HepG2 (cell line): ENCODE measurements around the gene TMEM14C.

Experiments
- CHD2 ChIP-seq: IDR thresholded peaks from 2 replicates; pipeline ENCODE4 v1.6.1; 2011; ENCODE audit warnings: low read depth, low read length, improper control_type of control experiment
- FOXK1 ChIP-seq: sonication (generic); formaldehyde crosslinking; IDR thresholded peaks from 2 replicates; pipeline ENCODE4 v1.4.0; 2020; ENCODE audit warnings: low read depth, missing genetic modification reagents, borderline replicate concordance
- FOXM1 ChIP-seq: sonication (generic); formaldehyde crosslinking; IDR thresholded peaks from 2 replicates; pipeline ENCODE4 v1.5.0; 2020; ENCODE audit warnings: missing genetic modification reagents
- HMG20A ChIP-seq: IDR thresholded peaks from 2 replicates; pipeline ENCODE4 v1.6.1; 2016; ENCODE audit warnings: borderline replicate concordance
- KDM1A ChIP-seq: IDR thresholded peaks from 2 replicates; pipeline ENCODE4 v1.6.1; 2016; ENCODE audit warnings: missing compliant biosample characterization
- MTA3 ChIP-seq: sonication (generic); formaldehyde crosslinking; IDR thresholded peaks from 2 replicates; pipeline ENCODE4 v1.4.0; 2020; ENCODE audit warnings: missing genetic modification reagents
- NCOA1 ChIP-seq: sonication (generic); formaldehyde crosslinking; IDR thresholded peaks from 2 replicates; pipeline ENCODE4 v1.9.0; 2021; ENCODE audit warnings: missing genetic modification reagents
- RFX3 ChIP-seq: IDR thresholded peaks from 2 replicates; pipeline ENCODE4 v1.6.1; 2016; ENCODE audit warnings: missing biosample characterization, missing genetic modification reagents
- SIN3A ChIP-seq: IDR thresholded peaks from 2 replicates; pipeline ENCODE4 v1.6.1; 2011; ENCODE audit warnings: low read depth, mild to moderate bottlenecking, control low read depth, low read length, borderline replicate concordance
- ZNF746 ChIP-seq: sonication (generic); formaldehyde crosslinking; IDR thresholded peaks from 2 replicates; pipeline ENCODE4 v1.8.0; 2022; ENCODE audit warnings: mild to moderate bottlenecking, missing genetic modification reagents
- ZSCAN20 ChIP-seq: sonication (generic); formaldehyde crosslinking; IDR thresholded peaks from 2 replicates; pipeline ENCODE4 v1.4.0; 2020; ENCODE audit warnings: missing genetic modification reagents, mild to moderate bottlenecking, borderline replicate concordance
- TF ChIP-seq, protein P1 (sequence below): IDR thresholded peaks from 2 replicates; pipeline ENCODE4 v1.6.1; 2016; ENCODE audit warnings: low read depth, borderline replicate concordance
- TF ChIP-seq, protein P2 (sequence below): sonication (generic); formaldehyde crosslinking; IDR thresholded peaks from 2 replicates; pipeline ENCODE4 v1.5.0; 2020; ENCODE audit warnings: missing genetic modification reagents
- TF ChIP-seq, protein P3 (sequence below): sonication (generic); formaldehyde crosslinking; IDR thresholded peaks from 2 replicates; pipeline ENCODE4 v1.5.0; 2020; ENCODE audit warnings: mild to moderate bottlenecking, missing genetic modification reagents, moderate library complexity

DNA sequence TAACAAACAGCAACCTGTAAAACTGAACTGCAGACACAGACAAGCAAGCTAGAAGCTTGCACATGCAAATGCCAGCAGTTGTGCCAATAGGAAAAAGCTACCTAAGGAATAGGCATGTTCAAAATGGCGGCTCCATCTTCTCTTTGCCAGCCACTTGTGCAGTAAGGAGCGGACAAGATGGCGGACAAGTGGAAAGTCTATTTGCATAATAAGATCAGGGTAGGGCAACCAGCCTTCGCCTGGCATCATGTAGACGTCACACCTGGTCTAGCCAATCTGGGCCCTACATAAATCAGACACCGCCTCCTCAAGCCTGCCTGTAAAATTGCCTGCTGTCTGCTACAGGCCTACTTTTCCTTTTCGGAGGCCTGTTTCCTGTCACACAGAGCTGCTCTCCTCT lies 46.5 kb upstream of the TMEM14C start:
- TF ChIP-seq FOXM1 (CRISPR knock-in tag) = no peak
- TF ChIP-seq KDM1A (CRISPR knock-in tag) = no peak
- no peak for TF ChIP-seq MTA3 (CRISPR knock-in tag)
- TF ChIP-seq, protein P1, sequence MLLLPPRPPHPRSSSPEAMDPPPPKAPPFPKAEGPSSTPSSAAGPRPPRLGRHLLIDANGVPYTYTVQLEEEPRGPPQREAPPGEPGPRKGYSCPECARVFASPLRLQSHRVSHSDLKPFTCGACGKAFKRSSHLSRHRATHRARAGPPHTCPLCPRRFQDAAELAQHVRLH (CRISPR knock-in tag) = no peak
- TF ChIP-seq, protein P2, sequence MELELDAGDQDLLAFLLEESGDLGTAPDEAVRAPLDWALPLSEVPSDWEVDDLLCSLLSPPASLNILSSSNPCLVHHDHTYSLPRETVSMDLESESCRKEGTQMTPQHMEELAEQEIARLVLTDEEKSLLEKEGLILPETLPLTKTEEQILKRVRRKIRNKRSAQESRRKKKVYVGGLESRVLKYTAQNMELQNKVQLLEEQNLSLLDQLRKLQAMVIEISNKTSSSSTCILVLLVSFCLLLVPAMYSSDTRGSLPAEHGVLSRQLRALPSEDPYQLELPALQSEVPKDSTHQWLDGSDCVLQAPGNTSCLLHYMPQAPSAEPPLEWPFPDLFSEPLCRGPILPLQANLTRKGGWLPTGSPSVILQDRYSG = no peak
- TF ChIP-seq, protein P3, sequence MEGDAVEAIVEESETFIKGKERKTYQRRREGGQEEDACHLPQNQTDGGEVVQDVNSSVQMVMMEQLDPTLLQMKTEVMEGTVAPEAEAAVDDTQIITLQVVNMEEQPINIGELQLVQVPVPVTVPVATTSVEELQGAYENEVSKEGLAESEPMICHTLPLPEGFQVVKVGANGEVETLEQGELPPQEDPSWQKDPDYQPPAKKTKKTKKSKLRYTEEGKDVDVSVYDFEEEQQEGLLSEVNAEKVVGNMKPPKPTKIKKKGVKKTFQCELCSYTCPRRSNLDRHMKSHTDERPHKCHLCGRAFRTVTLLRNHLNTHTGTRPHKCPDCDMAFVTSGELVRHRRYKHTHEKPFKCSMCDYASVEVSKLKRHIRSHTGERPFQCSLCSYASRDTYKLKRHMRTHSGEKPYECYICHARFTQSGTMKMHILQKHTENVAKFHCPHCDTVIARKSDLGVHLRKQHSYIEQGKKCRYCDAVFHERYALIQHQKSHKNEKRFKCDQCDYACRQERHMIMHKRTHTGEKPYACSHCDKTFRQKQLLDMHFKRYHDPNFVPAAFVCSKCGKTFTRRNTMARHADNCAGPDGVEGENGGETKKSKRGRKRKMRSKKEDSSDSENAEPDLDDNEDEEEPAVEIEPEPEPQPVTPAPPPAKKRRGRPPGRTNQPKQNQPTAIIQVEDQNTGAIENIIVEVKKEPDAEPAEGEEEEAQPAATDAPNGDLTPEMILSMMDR (CRISPR knock-in tag) = no peak
- TF ChIP-seq NCOA1 (CRISPR knock-in tag) = no peak
- TF ChIP-seq ZSCAN20 = no peak
- no peak for TF ChIP-seq CHD2
- no peak for TF ChIP-seq ZNF746 (CRISPR knock-in tag)
- no peak for TF ChIP-seq FOXK1 (CRISPR knock-in tag)
- no peak for TF ChIP-seq SIN3A
- TF ChIP-seq HMG20A (CRISPR knock-in tag) = no peak
- TF ChIP-seq RFX3 (CRISPR knock-in tag) = no peak
